Measurements from ENCODE around the gene CBX3. TPM values are rescaled to one million over a fixed set of nuclear protein-coding genes. Genes with fewer than 3 reads are reported as not detected.
A peak's percentile ranks its signal among the peaks of the same experiment; 100 is the strongest.
"Not testable (repeated sequence)": the region's sequence is repeated elsewhere in the genome, so short reads cannot be mapped to it uniquely, and the experiment has no call there.

CBX3 gene
- total RNA-seq, 1 donor from 2014 or later = 48.0 TPM

GRCh38 chr7:26192485-26193087, 9.0 kb upstream of the CBX3 start:
- Histone ChIP-seq H3K9ac (ENCODE audit: low read depth in 1 of 3, low read length in 3 of 3) (no peak overlapping the region), H3K27ac (ENCODE audit: low read depth, low read length) (no peak overlapping the region), H3K4me1 (ENCODE audit: control insufficient read depth in 3 of 3, insufficient read depth in 3 of 3, low read length in 3 of 3) (peaks cover 18 to 43% (median 31%) of the 10 kb centered on the region in 3 donors), H3K9me3 (ENCODE audit: control insufficient read depth in 3 of 3, low read length in 3 of 3) (no peaks in the 10 kb centered on the region), H3K36me3 (ENCODE audit: control insufficient read depth in 3 of 3, insufficient read depth in 3 of 3, low read length in 3 of 3) (peaks cover 48 to 93% (median 93%) of the 10 kb centered on the region in 3 donors), H3K4me3 (ENCODE audit: low read length in 3 of 3) (no peak overlapping the region), H3K27me3 (ENCODE audit: control insufficient read depth in 3 of 3, insufficient read depth in 3 of 3, low read length in 3 of 3) (no peaks in the 10 kb centered on the region)

DNA sequence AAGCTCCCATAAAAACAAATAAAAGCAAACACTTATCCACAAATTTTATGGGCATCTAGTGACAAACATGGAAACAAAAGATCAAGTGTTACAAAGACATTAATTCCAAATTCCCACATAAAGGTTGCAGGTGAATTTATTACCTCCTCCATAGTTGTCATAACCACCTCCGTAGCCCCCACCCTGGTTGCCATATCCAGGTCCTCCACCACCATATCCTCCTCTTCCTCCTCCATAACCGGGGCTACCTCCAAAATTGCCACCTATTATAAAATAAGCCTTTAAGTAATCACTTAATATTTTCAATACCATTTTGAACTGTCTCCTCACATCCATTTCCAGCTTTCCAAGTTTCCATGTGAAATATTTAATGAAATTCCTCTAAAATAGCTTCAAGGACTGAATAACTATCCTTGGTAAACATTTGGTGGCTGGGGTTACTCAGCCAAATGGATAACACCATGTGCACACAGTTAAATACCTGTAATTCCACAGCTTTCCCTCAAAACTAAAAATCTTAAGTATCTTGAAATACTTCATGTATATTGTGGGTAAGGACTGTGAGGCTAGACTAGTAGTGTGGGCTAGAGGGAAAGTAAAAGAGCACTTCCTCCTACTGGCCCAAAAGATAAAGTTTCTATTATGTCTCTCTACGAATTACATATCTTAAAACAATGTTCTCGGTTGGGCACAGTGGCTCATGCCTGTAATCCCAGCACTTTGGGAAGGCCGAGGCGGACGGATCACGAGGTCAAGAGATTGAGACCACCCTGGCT, 7.9 kb upstream of the CBX3 start:
- H3K27me3 ChIP-seq (ENCODE audit: control insufficient read depth in 3 of 3, insufficient read depth in 3 of 3, low read length in 3 of 3) = no peaks in the 10 kb centered on the region
- H3K9me3 ChIP-seq (ENCODE audit: control insufficient read depth in 3 of 3, low read length in 3 of 3) = no peaks in the 10 kb centered on the region
- H3K4me3 ChIP-seq (ENCODE audit: low read length in 3 of 3) = no peak overlapping the region
- no peak overlapping the region for H3K27ac ChIP-seq (ENCODE audit: low read depth, low read length)
- no peak overlapping the region for H3K9ac ChIP-seq (ENCODE audit: low read depth in 1 of 3, low read length in 3 of 3)
- peaks cover 20 to 44% (median 33%) of the 10 kb centered on the region in 3 donors for H3K4me1 ChIP-seq (ENCODE audit: control insufficient read depth in 3 of 3, insufficient read depth in 3 of 3, low read length in 3 of 3)
- peaks cover 48 to 83% (median 82%) of the 10 kb centered on the region in 3 donors for H3K36me3 ChIP-seq (ENCODE audit: control insufficient read depth in 3 of 3, insufficient read depth in 3 of 3, low read length in 3 of 3)

- not testable (repeated sequence) for H3K4me3 ChIP-seq (ENCODE audit: low read length in 3 of 3); H3K9me3 ChIP-seq (ENCODE audit: control insufficient read depth in 3 of 3, low read length in 3 of 3); H3K27ac ChIP-seq (ENCODE audit: low read depth, low read length); H3K27me3 ChIP-seq (ENCODE audit: control insufficient read depth in 3 of 3, insufficient read depth in 3 of 3, low read length in 3 of 3); H3K9ac ChIP-seq (ENCODE audit: low read depth in 1 of 3, low read length in 3 of 3)
- peaks cover 42 to 77% (median 73%) of the 10 kb centered on the region in 3 donors for H3K36me3 ChIP-seq (ENCODE audit: control insufficient read depth in 3 of 3, insufficient read depth in 3 of 3, low read length in 3 of 3)
- H3K4me1 ChIP-seq (ENCODE audit: control insufficient read depth in 3 of 3, insufficient read depth in 3 of 3, low read length in 3 of 3) = peaks cover 20 to 44% (median 33%) of the 10 kb centered on the region in 3 donors
Measured at GRCh38 chr7:26194764-26195163, 6.8 kb upstream of the CBX3 start.

DNA sequence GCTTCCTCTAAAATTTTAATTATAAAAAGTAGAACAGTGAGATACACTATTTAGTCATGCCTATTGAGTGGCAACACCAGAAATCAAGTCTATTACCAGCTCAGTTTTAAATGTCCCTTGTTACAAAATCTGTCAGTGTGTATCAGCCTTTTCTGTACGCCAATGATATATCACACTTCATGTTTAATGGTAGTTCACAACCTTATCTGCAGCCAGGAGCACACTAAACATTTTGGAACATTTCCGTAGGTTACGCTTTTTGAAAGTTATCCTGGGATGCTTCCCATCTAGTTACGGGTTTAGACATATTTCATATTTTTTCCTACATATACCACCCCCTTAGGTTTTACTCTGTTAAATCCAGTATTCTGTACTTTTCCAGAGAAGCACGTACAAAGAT, 6.4 kb upstream of the CBX3 start:
- Histone ChIP-seq H3K9ac (ENCODE audit: low read depth in 1 of 3, low read length in 3 of 3) (no peak overlapping the region), H3K27me3 (ENCODE audit: control insufficient read depth in 3 of 3, insufficient read depth in 3 of 3, low read length in 3 of 3) (no peaks in the 10 kb centered on the region), H3K27ac (ENCODE audit: low read depth, low read length) (no peak overlapping the region), H3K4me1 (ENCODE audit: control insufficient read depth in 3 of 3, insufficient read depth in 3 of 3, low read length in 3 of 3) (peaks cover 20 to 44% (median 33%) of the 10 kb centered on the region in 3 donors), H3K4me3 (ENCODE audit: low read length in 3 of 3) (no peak overlapping the region), H3K36me3 (ENCODE audit: control insufficient read depth in 3 of 3, insufficient read depth in 3 of 3, low read length in 3 of 3) (peaks cover 42 to 74% (median 70%) of the 10 kb centered on the region in 3 donors), H3K9me3 (ENCODE audit: control insufficient read depth in 3 of 3, low read length in 3 of 3) (no peaks in the 10 kb centered on the region)

- no peaks in the 10 kb centered on the region for H3K9me3 ChIP-seq (ENCODE audit: control insufficient read depth in 3 of 3, low read length in 3 of 3)
- no peak overlapping the region for H3K27ac ChIP-seq (ENCODE audit: low read depth, low read length)
- no peaks in the 10 kb centered on the region for H3K27me3 ChIP-seq (ENCODE audit: control insufficient read depth in 3 of 3, insufficient read depth in 3 of 3, low read length in 3 of 3)
- no peak overlapping the region for H3K9ac ChIP-seq (ENCODE audit: low read depth in 1 of 3, low read length in 3 of 3)
- H3K36me3 ChIP-seq (ENCODE audit: control insufficient read depth in 3 of 3, insufficient read depth in 3 of 3, low read length in 3 of 3) = peaks cover 39 to 66% (median 61%) of the 10 kb centered on the region in 3 donors
- peak overlapping the region in 1 of 3 donors; percentile 100 for H3K4me3 ChIP-seq (ENCODE audit: low read length in 3 of 3)
- peaks cover 20 to 44% (median 33%) of the 10 kb centered on the region in 3 donors for H3K4me1 ChIP-seq (ENCODE audit: control insufficient read depth in 3 of 3, insufficient read depth in 3 of 3, low read length in 3 of 3)
Measured at GRCh38 chr7:26195867-26196657, 5.5 kb upstream of the CBX3 start.

DNA sequence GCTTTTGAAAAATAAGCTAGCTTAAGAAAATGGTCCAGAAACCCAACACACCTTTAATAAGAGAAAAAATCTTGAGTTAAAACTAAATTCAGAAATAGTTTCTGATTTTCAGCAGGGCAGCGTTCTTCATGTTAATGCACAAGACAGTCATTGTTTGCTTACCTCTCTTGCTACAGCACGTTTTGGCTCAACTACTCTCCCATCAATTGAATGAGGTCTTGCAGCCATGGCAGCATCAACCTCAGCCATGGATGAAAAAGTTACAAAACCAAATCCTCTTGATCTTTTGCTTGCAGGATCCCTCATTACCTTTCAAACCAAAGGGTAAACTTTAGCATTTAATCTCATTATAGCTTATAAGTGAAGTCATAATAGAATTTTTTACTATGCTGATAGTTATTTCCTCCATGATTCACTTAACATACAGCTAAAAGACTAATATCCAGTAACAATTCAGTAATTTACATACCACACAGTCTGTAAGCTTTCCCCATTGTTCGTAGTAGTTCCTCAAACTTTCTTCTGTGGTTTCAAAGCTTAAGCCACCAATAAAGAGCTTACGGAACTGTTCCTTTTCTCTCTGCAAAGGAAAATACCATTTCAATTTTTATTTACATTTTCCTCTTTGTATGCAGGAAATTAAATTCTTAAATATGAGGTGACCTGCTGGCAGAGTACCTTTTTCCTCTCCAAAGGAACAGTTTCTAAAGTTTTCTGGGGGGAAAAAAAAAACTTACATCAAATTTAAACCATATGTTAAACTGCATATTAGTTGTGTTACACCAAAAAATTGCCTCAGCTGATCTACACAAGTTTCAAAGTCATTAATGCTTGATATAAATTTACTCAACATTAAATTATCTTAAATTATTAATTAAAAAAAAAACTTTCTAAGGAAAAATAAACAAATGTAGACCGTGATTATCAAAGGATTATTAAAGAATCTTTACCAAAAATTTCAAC, 4.1 kb upstream of the CBX3 start:
- no peak overlapping the region for H3K27ac ChIP-seq (ENCODE audit: low read depth, low read length)
- H3K4me3 ChIP-seq (ENCODE audit: low read length in 3 of 3) = peak overlapping the region; percentile 100
- no peaks in the 10 kb centered on the region for H3K27me3 ChIP-seq (ENCODE audit: control insufficient read depth in 3 of 3, insufficient read depth in 3 of 3, low read length in 3 of 3)
- peaks cover 30 to 55% (median 48%) of the 10 kb centered on the region in 3 donors for H3K36me3 ChIP-seq (ENCODE audit: control insufficient read depth in 3 of 3, insufficient read depth in 3 of 3, low read length in 3 of 3)
- H3K9ac ChIP-seq (ENCODE audit: low read depth in 1 of 3, low read length in 3 of 3) = peak overlapping the region in 2 of 3 donors; percentile 100
- no peaks in the 10 kb centered on the region for H3K9me3 ChIP-seq (ENCODE audit: control insufficient read depth in 3 of 3, low read length in 3 of 3)
- H3K4me1 ChIP-seq (ENCODE audit: control insufficient read depth in 3 of 3, insufficient read depth in 3 of 3, low read length in 3 of 3) = peaks cover 20 to 42% (median 33%) of the 10 kb centered on the region in 3 donors

DNA sequence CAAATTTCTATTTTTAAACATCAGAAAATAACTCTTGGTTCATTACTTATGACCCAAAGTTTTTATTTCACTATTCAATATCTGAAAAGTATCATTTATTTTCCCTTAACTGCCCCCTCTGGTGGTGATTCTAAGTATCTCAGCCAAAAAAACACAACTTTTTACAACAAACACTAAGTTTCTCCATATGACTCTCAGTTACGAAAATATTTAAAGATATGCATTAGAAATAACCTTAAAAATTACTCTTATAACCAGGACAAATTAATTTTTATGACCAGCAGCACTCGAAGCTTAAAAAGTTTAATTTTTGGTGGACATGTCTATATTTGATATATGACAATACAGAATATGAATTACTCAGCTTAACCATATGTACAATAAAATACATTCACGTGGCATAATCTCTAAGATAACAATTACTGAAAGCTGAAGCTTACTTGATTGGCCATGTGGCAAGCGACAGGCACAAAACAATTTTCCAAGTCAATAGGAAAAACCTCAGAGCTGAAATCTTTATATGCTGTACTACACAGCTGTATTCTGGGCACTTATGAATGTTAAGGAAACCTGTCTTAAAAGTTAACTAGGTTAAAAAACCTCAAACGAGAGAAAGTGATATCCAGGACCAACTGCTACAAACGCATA, 3.3 kb upstream of the CBX3 start:
- H3K9me3 ChIP-seq (ENCODE audit: control insufficient read depth in 3 of 3, low read length in 3 of 3) = no peaks in the 10 kb centered on the region
- H3K27me3 ChIP-seq (ENCODE audit: control insufficient read depth in 3 of 3, insufficient read depth in 3 of 3, low read length in 3 of 3) = no peaks in the 10 kb centered on the region
- H3K4me3 ChIP-seq (ENCODE audit: low read length in 3 of 3) = peak overlapping the region; percentile 100
- peak overlapping the region; percentile 100 for H3K27ac ChIP-seq (ENCODE audit: low read depth, low read length)
- peak overlapping the region; percentile 100 for H3K9ac ChIP-seq (ENCODE audit: low read depth in 1 of 3, low read length in 3 of 3)
- H3K4me1 ChIP-seq (ENCODE audit: control insufficient read depth in 3 of 3, insufficient read depth in 3 of 3, low read length in 3 of 3) = peaks cover 29 to 42% (median 42%) of the 10 kb centered on the region in 3 donors
- H3K36me3 ChIP-seq (ENCODE audit: control insufficient read depth in 3 of 3, insufficient read depth in 3 of 3, low read length in 3 of 3) = peaks cover 22 to 47% (median 40%) of the 10 kb centered on the region in 3 donors

DNA sequence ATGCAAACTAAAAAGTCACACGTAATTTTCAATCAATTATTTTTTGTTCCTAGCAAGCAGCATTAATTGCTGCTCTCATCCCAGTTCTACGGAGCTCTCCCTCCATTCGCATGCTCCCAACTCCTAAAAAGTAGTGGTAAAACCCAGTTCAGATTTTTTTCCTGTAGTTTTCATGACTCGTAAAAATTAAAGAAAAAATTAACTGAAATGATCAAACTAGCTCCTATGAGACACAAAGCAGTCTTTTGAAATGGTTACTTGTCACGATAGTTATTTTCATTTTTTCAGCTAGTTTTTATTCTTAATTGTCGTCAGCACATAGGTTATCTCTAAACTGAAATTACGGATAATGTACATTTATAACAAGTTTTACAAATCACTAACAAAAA, 2.8 kb upstream of the CBX3 start:
- Histone ChIP-seq H3K9me3 (ENCODE audit: control insufficient read depth in 3 of 3, low read length in 3 of 3) (no peaks in the 10 kb centered on the region), H3K27ac (ENCODE audit: low read depth, low read length) (peak overlapping the region; percentile 100), H3K9ac (ENCODE audit: low read depth in 1 of 3, low read length in 3 of 3) (peak overlapping the region; percentile 100), H3K27me3 (ENCODE audit: control insufficient read depth in 3 of 3, insufficient read depth in 3 of 3, low read length in 3 of 3) (no peaks in the 10 kb centered on the region), H3K4me3 (ENCODE audit: low read length in 3 of 3) (peak overlapping the region; percentile 100), H3K36me3 (ENCODE audit: control insufficient read depth in 3 of 3, insufficient read depth in 3 of 3, low read length in 3 of 3) (peaks cover 17 to 42% (median 34%) of the 10 kb centered on the region in 3 donors), H3K4me1 (ENCODE audit: control insufficient read depth in 3 of 3, insufficient read depth in 3 of 3, low read length in 3 of 3) (peaks cover 30 to 43% (median 37%) of the 10 kb centered on the region in 3 donors)
